Osteoblast (primary cell): ENCODE data around the gene SLC6A9. TPM values are rescaled to one million over a fixed set of nuclear protein-coding genes. Genes with fewer than 3 reads are reported as not detected.

Experiments used
- DNase-seq: peaks from one replicate; pipeline ENCODE4 v3.0.0; 2011; ENCODE audit warnings: low spot score, mixed read lengths; ENCODE audit not compliant: insufficient read length; ENCODE audit errors: missing footprints
- H2AFZ ChIP-seq: 2 replicates; pipeline ENCODE4 v1.6.0; 2011; ENCODE audit warnings: mild to moderate bottlenecking, low read length
- H3K27ac ChIP-seq: 2 replicates; pipeline ENCODE4 v1.5.1; 2011; ENCODE audit warnings: mild to moderate bottlenecking, low read depth, low read length, moderate library complexity
- H3K27me3 ChIP-seq: 2 replicates; pipeline ENCODE4 v1.6.0; 2012; ENCODE audit warnings: mild to moderate bottlenecking, control low read depth, inconsistent platforms, low read length, moderate library complexity; ENCODE audit not compliant: insufficient read depth
- H3K36me3 ChIP-seq: 2 replicates; pipeline ENCODE4 v1.5.1; 2011; ENCODE audit warnings: mild to moderate bottlenecking, low read length, control low read depth, moderate library complexity; ENCODE audit not compliant: insufficient read depth
- H3K4me1 ChIP-seq: 2 replicates; pipeline ENCODE4 v1.5.1; 2011; ENCODE audit warnings: mild to moderate bottlenecking, low read length, control low read depth, moderate library complexity; ENCODE audit not compliant: insufficient read depth
- H3K4me2 ChIP-seq: 2 replicates; pipeline ENCODE4 v1.6.0; 2011; ENCODE audit warnings: mild to moderate bottlenecking, low read length; ENCODE audit not compliant: insufficient read depth
- H3K4me3 ChIP-seq: fragments of 200-600 bp; sonication (generic); 3 replicates; pipeline ENCODE4 v1.5.1; 2012; ENCODE audit warnings: mild to moderate bottlenecking, low read length, inconsistent platforms; ENCODE audit not compliant: insufficient read depth
- H3K79me2 ChIP-seq: 2 replicates; pipeline ENCODE4 v1.6.0; 2012; ENCODE audit warnings: mild to moderate bottlenecking, low read length, control low read depth, inconsistent platforms; ENCODE audit not compliant: insufficient read depth
- H3K9me3 ChIP-seq: 2 replicates; pipeline ENCODE4 v1.5.1; 2011; ENCODE audit warnings: low read depth, low read length, control low read depth
- H4K20me1 ChIP-seq: 2 replicates; pipeline ENCODE4 v1.6.0; 2012; ENCODE audit warnings: mild to moderate bottlenecking, low read length, control low read depth; ENCODE audit not compliant: insufficient read depth
- CTCF ChIP-seq: IDR thresholded peaks from 2 replicates; pipeline ENCODE4 v1.5.1; 2011; ENCODE audit warnings: mild to moderate bottlenecking, low read depth, low read length, moderate library complexity; ENCODE audit errors: extremely low read depth
- total RNA-seq: library from RNA; depleted of rRNA; stranded (reverse); fragments of >200 nt; gene quantifications from 2 replicates; pipeline ENCODE4 v1.2.3, GENCODE V29; 2012

The SLC6A9 gene
- total RNA-seq, 1 donor, result 18.5 TPM

- peak overlapping the region; percentile 90 for H3K4me2 ChIP-seq
- no peak for TF ChIP-seq CTCF
- H3K27me3 ChIP-seq, result no peaks in the 10 kb centered on the region
- H4K20me1 ChIP-seq, result peaks cover 47% of the 10 kb centered on the region
- H3K36me3 ChIP-seq, result peaks cover 31% of the 10 kb centered on the region
- no peak overlapping the region for H2AFZ ChIP-seq
- no peak overlapping the region for H3K27ac ChIP-seq
- no peaks in the 10 kb centered on the region for H3K9me3 ChIP-seq
- peaks cover 73% of the 10 kb centered on the region for H3K79me2 ChIP-seq
- no peak overlapping the region for H3K4me3 ChIP-seq
- peaks cover 44% of the 10 kb centered on the region for H3K4me1 ChIP-seq
- DNase-seq, result peak; percentile 76
Measured at GRCh38 chr1:43977376-43978263, 53.6 kb downstream of the SLC6A9 start.

- TF ChIP-seq CTCF, result no peak
- Histone ChIP-seq H3K36me3 (peaks cover 32% of the 10 kb centered on the region), H3K4me1 (peaks cover 44% of the 10 kb centered on the region), H3K27ac (no peak overlapping the region), H3K79me2 (peaks cover 66% of the 10 kb centered on the region), H2AFZ (no peak overlapping the region), H4K20me1 (peaks cover 42% of the 10 kb centered on the region), H3K9me3 (no peaks in the 10 kb centered on the region), H3K4me2 (peak overlapping the region; percentile 96), H3K4me3 (no peak overlapping the region), H3K27me3 (no peaks in the 10 kb centered on the region)
- peak; percentile 63 for DNase-seq
Measured at GRCh38 chr1:43976890-43977289, 54.4 kb downstream of the SLC6A9 start.

- Histone ChIP-seq H4K20me1 (peaks cover 34% of the 10 kb centered on the region), H3K9me3 (no peaks in the 10 kb centered on the region), H3K4me1 (peaks cover 44% of the 10 kb centered on the region), H3K27me3 (no peaks in the 10 kb centered on the region), H3K36me3 (peaks cover 33% of the 10 kb centered on the region), H3K4me3 (peak overlapping the region; percentile 94), H3K27ac (peak overlapping the region; percentile 79), H3K79me2 (peaks cover 65% of the 10 kb centered on the region), H3K4me2 (peak overlapping the region; percentile 96), H2AFZ (no peak overlapping the region)
- no peak for TF ChIP-seq CTCF
- DNase-seq, result peak; percentile 87
Measured at GRCh38 chr1:43976045-43976444, 55.2 kb downstream of the SLC6A9 start.

GRCh38 chr1:43975249-43975961 is 55.9 kb downstream of the SLC6A9 start:
- Histone ChIP-seq H3K4me1 (peaks cover 46% of the 10 kb centered on the region), H3K79me2 (peaks cover 65% of the 10 kb centered on the region), H3K27me3 (no peaks in the 10 kb centered on the region), H4K20me1 (peaks cover 28% of the 10 kb centered on the region), H2AFZ (peak overlapping the region; percentile 93), H3K4me2 (peak overlapping the region; percentile 96), H3K36me3 (peaks cover 33% of the 10 kb centered on the region), H3K9me3 (no peaks in the 10 kb centered on the region), H3K4me3 (peak overlapping the region; percentile 94), H3K27ac (peak overlapping the region; percentile 79)
- TF ChIP-seq CTCF, result no peak
- peak; percentile 94 for DNase-seq
